Measurements from ENCODE around the gene CD160. TPM values are rescaled to one million over a fixed set of nuclear protein-coding genes. Genes with fewer than 3 reads are reported as not detected.
A peak's percentile ranks its signal among the peaks of the same experiment; 100 is the strongest.

Gene CD160
- total RNA-seq, 6 experiments from 2014 or later, result not detected

DNA sequence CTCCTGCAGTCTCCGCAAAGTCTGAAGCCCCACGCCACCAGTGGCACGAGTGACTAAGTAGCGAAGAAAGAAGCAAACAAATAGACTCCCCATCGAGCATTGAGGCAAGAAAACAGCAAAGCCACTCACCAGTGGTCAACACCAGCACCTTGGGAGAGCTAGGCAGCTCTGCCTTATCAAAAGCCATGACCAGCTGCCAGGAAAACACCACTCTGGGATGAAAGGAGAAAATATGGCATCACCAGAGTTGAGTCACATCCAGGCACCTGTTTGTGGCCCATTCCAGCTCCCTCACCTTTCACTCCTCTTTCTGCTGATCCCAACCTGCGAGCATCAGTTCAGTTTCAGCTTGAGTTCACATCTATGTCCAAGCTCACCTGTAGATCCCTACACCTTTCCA lies 29.4 kb upstream of the CD160 start:
- 0 out of 2 replicates have a peak, but pooled peaks cover 4% of the 10 kb centered on the region for H3K36me3 Mint-ChIP-seq (ENCODE audit: low read depth)
- H3K9me3 Mint-ChIP-seq, result no peaks in the 10 kb centered on the region
- no peak for DNase-seq
- H3K27me3 Mint-ChIP-seq (ENCODE audit: insufficient read depth), result peaks cover under 1% of the 10 kb centered on the region
- peaks cover 28% of the 10 kb centered on the region for H3K4me1 Mint-ChIP-seq (ENCODE audit: low read depth)
- H3K27ac Mint-ChIP-seq, result no peak overlapping the region
- no peak overlapping the region for H3K4me3 Mint-ChIP-seq
- TF ChIP-seq, protein P1, sequence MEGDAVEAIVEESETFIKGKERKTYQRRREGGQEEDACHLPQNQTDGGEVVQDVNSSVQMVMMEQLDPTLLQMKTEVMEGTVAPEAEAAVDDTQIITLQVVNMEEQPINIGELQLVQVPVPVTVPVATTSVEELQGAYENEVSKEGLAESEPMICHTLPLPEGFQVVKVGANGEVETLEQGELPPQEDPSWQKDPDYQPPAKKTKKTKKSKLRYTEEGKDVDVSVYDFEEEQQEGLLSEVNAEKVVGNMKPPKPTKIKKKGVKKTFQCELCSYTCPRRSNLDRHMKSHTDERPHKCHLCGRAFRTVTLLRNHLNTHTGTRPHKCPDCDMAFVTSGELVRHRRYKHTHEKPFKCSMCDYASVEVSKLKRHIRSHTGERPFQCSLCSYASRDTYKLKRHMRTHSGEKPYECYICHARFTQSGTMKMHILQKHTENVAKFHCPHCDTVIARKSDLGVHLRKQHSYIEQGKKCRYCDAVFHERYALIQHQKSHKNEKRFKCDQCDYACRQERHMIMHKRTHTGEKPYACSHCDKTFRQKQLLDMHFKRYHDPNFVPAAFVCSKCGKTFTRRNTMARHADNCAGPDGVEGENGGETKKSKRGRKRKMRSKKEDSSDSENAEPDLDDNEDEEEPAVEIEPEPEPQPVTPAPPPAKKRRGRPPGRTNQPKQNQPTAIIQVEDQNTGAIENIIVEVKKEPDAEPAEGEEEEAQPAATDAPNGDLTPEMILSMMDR (IDR thresholded peaks at IDR 0.05), result no peak

DNA sequence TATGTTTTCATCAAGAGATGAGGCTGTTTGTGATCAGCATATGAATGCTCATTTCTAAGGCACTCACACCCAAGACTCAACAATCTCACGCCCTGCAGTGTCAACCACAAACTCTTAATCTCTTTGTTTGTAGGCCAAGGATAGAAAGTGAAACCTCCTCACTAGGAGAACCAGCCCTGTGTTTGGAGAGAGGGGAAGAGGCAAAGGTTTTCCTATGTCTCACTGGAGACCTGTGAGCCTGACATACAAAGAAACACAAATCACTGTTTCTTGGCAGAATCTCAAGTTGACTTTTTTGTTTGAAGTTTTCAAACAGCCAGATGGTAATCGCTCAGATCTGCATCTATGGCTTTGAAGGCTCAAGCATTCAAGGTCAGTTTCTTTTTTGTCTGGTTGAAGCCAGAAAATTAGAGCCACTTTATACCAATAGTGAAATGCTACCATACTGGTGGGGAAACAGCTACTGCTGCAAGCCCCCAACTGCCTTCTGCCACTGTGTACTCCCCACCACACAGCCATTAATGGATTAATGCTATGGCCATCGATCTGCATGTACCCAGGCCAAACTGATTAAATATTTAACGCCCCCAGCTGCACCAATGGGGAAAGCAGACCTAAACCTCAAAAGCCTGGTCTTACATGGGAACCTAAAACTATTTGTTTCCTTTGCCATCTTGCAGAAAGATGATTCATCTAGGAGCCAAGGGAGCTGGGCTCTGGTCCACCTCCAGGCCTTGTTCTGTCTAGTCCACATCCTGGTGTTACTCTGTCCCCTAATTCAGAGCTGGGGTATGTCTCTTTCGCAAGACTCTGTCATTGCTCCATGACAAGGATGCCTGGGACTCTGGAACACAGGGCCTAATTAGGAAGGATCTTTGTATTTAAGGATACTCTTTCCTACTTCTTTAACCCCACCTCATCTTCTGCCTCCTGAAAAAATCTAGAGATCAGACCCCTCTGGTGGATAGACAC lies 28.4 kb upstream of the CD160 start:
- peak overlapping the region; percentile 36; the same call in 1 of the 2 replicates for H3K4me3 Mint-ChIP-seq
- H3K27ac Mint-ChIP-seq, result peak overlapping the region; percentile 66
- TF ChIP-seq, protein P1 (IDR thresholded peaks at IDR 0.05), result no peak
- H3K36me3 Mint-ChIP-seq (ENCODE audit: low read depth), result 0 out of 2 replicates have a peak, but pooled peaks cover 4% of the 10 kb centered on the region
- peaks cover 6% of the 10 kb centered on the region for H3K27me3 Mint-ChIP-seq (ENCODE audit: insufficient read depth)
- H3K9me3 Mint-ChIP-seq, result no peaks in the 10 kb centered on the region
- H3K4me1 Mint-ChIP-seq (ENCODE audit: low read depth), result peaks cover 28% of the 10 kb centered on the region
- DNase-seq, result peak; percentile 63

DNA sequence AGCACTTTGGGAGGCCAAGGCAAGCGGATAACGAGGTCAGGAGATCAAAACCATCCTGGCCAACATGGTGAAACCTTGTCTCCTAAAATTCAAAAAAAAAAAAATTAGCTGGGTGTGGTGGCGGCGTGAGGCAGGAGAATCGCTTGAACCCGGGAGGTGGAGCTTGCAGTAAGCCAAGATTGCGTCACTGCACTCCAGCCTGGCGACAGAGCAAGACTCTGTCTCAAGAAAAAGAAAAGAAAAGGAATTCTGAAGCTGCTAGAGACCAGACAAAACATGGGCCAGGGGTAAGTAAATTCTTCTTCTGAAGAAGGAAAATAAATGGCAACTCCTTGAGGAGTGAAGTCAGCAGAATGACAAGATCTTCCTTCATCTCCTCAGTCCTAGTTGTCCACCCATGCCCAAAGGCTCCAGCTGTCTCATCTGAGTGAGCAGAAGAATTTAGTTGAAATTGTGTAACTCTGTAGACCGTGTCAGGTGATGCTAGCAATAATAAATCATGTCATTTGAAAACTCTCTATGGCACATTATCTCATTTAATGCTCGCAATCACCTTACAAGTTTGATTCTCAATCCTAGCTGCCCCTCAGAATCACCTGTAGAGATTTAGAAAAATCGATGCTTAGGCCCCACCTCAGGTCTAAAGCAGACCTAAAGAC lies 26.4 kb upstream of the CD160 start:
- TF ChIP-seq, protein P1 (IDR thresholded peaks at IDR 0.05), result no peak
- DNase-seq, result no peak
- H3K36me3 Mint-ChIP-seq (ENCODE audit: low read depth), result 0 out of 2 replicates have a peak, but pooled peaks cover 4% of the 10 kb centered on the region
- peaks cover 28% of the 10 kb centered on the region for H3K4me1 Mint-ChIP-seq (ENCODE audit: low read depth)
- H3K27me3 Mint-ChIP-seq (ENCODE audit: insufficient read depth), result peaks cover 8% of the 10 kb centered on the region
- H3K4me3 Mint-ChIP-seq, result no peak overlapping the region
- H3K9me3 Mint-ChIP-seq, result no peaks in the 10 kb centered on the region
- no peak overlapping the region for H3K27ac Mint-ChIP-seq

DNA sequence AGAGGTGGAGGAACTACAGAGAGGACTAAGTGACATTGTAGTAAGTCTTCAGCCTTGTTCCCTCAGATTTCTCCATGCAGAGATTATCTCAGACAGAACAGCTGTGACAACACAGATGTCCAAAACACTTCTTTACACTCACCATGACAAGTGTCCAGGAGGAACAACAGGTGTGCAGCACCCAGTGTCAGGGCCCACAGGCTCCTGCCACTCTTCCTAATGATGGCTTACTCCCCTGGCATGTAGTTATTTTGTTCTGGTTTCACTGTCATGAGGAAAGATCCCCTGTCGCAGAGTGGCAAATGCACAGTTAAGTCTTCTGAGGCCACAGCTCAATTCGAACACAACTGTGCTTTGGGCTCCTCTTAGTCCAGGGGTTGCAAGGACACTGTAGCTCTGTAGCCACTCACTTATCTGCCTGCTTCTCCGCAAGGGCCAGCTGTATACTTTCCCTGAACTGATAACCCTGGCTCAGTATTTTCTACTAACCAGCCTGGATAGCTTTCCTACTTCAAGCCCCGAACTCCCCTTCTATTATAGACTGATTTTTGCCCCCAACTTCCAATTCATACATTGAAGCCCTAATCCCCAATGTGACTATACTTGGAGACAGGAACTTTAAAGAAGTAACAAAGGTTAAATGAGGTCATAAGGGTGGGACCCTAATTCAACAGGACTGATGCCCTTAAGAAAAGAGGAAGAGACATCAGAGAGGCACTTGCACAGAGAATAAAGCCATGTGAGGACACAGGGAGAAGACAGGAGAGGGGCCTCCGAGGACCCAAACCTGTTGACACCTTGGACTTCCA lies 23.3 kb upstream of the CD160 start:
- no peak overlapping the region for H3K4me3 Mint-ChIP-seq
- TF ChIP-seq, protein P1 (IDR thresholded peaks at IDR 0.05), result no peak
- no peak overlapping the region for H3K27ac Mint-ChIP-seq
- peaks cover 9% of the 10 kb centered on the region for H3K27me3 Mint-ChIP-seq (ENCODE audit: insufficient read depth)
- H3K4me1 Mint-ChIP-seq (ENCODE audit: low read depth), result peaks cover 11% of the 10 kb centered on the region
- no peaks in the 10 kb centered on the region for H3K36me3 Mint-ChIP-seq (ENCODE audit: low read depth)
- H3K9me3 Mint-ChIP-seq, result no peaks in the 10 kb centered on the region
- DNase-seq, result no peak

DNA sequence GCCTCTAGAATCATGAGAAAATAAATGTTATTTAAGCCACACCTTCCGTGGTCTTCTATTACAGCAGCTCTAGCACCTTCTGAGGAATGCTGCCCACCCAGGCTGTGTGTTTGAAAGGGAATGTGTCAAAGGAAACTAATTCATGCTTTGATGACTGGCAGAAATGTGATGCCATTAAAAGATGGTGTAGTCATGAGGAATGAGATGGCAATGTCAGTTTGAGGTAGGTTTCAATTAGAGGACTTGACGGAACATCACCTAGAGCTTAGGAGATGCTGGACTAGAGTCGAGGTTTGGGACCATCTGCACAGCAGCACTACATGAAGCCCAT lies 22.7 kb upstream of the CD160 start:
- Mint-ChIP-seq H3K4me3 (no peak overlapping the region), H3K27me3 (ENCODE audit: insufficient read depth) (peaks cover 9% of the 10 kb centered on the region), H3K36me3 (ENCODE audit: low read depth) (no peaks in the 10 kb centered on the region), H3K27ac (no peak overlapping the region), H3K9me3 (no peaks in the 10 kb centered on the region), H3K4me1 (ENCODE audit: low read depth) (peaks cover 11% of the 10 kb centered on the region)
- TF ChIP-seq, protein P1 (IDR thresholded peaks at IDR 0.05), result no peak
- no peak for DNase-seq
